ENCODE results near the gene MAP2K2.

DNA sequence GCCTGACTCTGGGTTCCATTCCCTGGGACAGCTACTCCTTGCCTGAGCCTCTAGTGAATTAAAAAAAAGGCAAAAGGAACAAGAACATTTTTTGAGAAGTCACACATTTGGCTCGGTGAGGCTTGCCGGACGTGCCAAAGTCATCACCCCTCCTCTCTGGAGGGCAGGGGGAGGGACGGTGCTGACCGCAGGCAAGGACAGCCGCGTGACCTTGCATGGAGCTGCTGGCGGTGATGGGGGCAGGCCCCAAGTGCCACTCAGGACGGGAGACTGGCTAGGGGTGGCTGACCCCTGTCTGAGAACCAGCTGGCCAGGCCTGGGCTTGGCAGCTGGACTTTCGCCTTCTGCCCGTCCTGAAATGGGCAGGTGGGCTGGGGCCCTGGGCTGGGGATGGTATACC, 26.4 kb downstream of the MAP2K2 start:
- TF ChIP-seq CTCF (IDR thresholded peaks at IDR 0.05), result no peak
- no peak for TF ChIP-seq EZH2 (IDR thresholded peaks at IDR 0.05; ENCODE audit: borderline replicate concordance, insufficient read depth, low read depth, low read length, poor library complexity, severe bottlenecking)

Data from B cell (primary cell).